Activated CD4-positive, alpha-beta T cell treated with anti-CD3 and anti-CD28 coated beads for 1 hour (primary cell): ENCODE results near the gene ADA.

Source experiments
- DNase-seq: peaks from one replicate; pipeline ENCODE4 v3.0.0-alpha.2; 2020

The ADA gene

DNA sequence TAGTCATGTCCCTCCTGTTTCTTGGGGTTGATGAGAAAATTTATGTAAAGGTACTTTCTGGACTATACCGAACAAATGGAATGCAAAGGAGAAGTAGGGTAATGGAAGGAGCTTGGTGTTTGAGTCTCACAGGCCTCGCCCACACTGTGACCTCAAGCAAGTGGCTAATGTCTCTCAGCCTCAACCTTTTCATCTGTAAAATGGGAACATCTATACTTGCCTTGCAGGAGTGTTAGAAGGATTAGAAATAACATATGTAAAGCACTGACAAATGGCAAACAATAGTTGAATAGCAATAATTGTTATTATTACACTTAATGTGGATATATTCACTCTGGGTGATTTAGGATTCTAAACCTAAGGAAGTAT lies 78.0 kb downstream of the ADA start:
- no peak for DNase-seq

DNA sequence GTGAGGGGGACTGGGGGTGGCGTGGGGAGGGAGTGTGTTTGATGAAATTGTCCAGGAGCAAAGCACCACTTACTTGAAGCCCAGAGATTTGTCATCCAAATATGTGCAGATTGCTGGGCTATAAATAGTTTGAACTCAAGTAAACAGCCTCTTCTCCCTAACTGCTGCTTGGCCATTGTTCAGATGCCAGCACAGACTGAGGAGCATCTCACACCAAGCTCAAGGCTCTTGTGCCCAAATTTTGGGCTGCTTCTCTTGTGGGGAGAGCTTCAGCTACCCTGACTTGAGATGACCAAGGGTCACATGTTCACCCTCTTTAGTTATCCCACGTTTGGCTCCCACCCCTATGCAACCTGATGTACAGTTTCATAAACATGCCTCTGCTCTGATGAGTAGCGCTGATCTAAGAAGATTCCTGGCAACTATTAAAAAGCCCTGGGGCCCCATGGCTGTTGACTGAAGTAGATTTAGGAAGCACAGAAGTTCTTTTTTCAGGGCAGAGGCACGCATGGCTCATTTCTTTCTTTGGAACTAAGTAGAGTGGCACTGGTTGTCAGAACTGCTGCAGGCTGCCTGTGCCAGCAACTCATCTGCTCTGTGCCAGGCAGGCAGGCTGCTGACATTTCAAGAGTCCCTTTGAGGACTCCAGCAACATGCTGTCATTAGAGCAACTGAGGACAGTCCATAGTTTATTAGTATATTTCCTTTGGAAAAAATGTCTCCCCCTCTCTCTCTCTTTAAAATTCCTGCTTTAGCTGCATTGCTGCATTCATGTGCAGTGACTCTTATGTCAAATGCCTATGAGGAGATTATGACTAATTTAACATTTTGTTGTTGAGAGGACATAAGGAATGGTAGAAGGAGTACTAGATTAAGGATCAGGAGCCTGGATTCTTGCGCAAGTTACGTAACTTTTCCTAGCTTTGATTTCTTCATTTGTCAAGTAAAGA lies 78.7 kb downstream of the ADA start:
- no peak for DNase-seq

DNA sequence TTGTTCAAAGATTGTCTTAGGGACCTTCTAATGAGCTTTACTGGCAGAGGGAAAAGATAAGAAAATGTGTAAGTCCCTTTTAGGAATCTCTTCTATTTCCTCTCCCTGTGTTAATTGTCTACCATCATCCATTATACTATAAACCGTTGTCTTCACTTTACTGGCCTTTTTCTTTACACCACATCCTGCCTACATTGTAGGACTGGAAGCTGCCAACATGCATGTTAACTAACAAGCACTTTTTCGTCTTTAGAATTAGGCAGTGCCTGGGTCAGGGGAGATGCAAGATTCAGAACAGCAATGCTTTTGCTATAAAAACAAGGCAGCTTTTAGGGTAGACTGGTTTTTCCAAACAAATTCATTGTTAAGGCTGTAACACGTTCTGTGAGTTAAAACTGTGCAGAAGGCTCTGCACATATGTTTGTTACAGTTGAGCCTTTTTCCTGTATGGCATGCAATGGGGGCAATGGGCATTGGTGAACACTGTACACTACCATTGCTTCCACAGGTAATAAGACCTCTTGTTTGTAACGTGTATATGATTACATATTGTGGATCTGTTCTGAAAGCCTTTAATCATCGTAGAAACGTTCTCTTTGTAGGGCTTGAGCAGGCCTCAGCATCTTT lies 80.0 kb downstream of the ADA start:
- no peak for DNase-seq

DNA sequence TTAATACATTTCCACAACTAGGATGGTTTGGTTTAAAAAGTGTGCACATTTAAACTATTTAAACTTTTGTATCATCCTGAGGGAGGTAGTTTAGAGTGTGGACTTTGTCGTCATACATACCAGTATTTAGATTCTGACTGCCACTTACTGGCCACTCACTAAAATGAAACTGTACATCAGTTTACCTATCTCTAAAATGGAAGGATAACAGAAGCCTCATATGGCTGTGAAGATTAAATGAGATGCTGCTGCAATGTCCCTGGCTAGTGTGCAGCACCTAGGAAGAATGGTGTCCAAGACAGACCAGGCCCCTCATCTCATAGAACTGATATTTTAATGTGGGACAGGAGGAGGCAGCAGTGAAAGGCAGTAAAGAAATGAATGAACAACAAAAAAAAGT lies 81.1 kb downstream of the ADA start:
- no peak for DNase-seq
